ENCODE data around the gene EIF4EBP3. TPM values are rescaled to one million over a fixed set of nuclear protein-coding genes. Genes with fewer than 3 reads are reported as not detected.

EIF4EBP3 gene
- total RNA-seq, 6 experiments from 2014 or later, result 1.8 to 4.0 (median 2.9) TPM

DNA sequence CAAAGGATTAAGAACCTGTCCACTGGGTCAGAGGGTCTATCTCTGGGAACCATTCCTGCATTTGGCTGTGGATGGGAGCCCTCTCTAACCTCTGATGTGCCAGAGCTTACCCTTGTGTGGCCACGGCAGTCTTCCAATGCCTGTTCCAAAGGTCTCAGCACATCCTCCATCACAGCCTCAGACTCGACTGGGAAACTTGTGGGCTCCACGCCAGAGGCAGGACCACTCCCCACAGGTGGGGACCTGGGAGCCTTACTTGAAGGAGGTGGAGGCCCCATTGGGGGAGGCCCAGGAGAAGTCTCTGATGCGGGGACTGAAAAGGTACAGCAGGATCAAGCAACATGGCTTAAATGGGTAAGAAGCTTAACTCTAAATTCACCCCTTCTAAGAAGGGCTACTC lies 4.4 kb downstream of the EIF4EBP3 start:
- no peak overlapping the region for H3K4me3 Mint-ChIP-seq
- H3K27ac Mint-ChIP-seq, result no peak overlapping the region
- TF ChIP-seq, protein P1, sequence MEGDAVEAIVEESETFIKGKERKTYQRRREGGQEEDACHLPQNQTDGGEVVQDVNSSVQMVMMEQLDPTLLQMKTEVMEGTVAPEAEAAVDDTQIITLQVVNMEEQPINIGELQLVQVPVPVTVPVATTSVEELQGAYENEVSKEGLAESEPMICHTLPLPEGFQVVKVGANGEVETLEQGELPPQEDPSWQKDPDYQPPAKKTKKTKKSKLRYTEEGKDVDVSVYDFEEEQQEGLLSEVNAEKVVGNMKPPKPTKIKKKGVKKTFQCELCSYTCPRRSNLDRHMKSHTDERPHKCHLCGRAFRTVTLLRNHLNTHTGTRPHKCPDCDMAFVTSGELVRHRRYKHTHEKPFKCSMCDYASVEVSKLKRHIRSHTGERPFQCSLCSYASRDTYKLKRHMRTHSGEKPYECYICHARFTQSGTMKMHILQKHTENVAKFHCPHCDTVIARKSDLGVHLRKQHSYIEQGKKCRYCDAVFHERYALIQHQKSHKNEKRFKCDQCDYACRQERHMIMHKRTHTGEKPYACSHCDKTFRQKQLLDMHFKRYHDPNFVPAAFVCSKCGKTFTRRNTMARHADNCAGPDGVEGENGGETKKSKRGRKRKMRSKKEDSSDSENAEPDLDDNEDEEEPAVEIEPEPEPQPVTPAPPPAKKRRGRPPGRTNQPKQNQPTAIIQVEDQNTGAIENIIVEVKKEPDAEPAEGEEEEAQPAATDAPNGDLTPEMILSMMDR (IDR thresholded peaks at IDR 0.05), result no peak
- no peak for DNase-seq
- peaks cover 75% of the 10 kb centered on the region for H3K4me1 Mint-ChIP-seq (ENCODE audit: low read depth)
- peaks cover 55% of the 10 kb centered on the region for H3K36me3 Mint-ChIP-seq (ENCODE audit: low read depth)
- no peaks in the 10 kb centered on the region for H3K9me3 Mint-ChIP-seq
- peaks cover 16% of the 10 kb centered on the region for H3K27me3 Mint-ChIP-seq (ENCODE audit: insufficient read depth)

DNA sequence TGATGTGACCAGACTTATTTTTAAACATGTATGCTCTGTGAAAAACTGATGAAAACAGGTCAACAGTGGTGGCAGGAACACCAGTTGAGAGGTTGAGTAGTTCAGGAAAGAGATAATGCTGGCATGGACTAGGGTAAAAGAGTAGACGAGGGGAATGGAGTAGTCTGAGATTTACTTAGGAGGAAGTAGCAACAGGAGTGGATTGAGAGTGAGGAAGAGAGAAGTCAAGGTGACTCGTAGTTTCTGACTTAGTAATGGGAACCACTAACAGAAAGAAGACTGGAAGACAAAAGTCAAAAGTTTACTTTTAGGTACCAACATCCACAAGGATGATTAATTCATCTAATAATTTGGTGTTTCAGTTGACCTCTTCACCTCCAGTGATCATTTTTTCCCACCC lies 6.2 kb downstream of the EIF4EBP3 start:
- H3K9me3 Mint-ChIP-seq, result no peaks in the 10 kb centered on the region
- H3K4me3 Mint-ChIP-seq, result peak overlapping the region; percentile 95
- peak overlapping the region; percentile 73 for H3K27ac Mint-ChIP-seq
- H3K36me3 Mint-ChIP-seq (ENCODE audit: low read depth), result peaks cover 60% of the 10 kb centered on the region
- peaks cover 4% of the 10 kb centered on the region for H3K27me3 Mint-ChIP-seq (ENCODE audit: insufficient read depth)
- H3K4me1 Mint-ChIP-seq (ENCODE audit: low read depth), result peaks cover 66% of the 10 kb centered on the region
- TF ChIP-seq, protein P1 (IDR thresholded peaks at IDR 0.05), result no peak
- DNase-seq, result no peak

DNA sequence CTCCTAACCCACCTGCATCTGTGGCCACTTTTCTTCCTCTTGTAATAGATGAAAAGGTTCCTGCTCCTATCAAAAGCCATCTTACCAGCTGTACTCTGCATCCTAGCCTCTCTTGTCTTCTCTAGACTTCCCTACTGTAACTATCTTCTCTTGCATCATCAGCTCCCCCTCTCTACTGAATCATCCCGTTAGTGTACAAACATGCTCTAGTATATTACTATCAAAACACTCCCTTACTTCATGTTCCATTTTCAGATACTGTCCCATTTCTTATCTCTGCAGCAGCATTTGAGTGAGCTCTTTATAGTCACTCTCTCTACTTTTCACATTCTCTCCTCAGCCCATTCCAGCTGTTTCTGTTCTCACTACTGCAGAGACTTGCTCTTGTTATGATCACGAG lies 7.0 kb downstream of the EIF4EBP3 start:
- TF ChIP-seq, protein P1 (IDR thresholded peaks at IDR 0.05), result no peak
- H3K27ac Mint-ChIP-seq, result peak overlapping the region; percentile 73
- peak overlapping the region; percentile 95 for H3K4me3 Mint-ChIP-seq
- peaks cover 55% of the 10 kb centered on the region for H3K36me3 Mint-ChIP-seq (ENCODE audit: low read depth)
- DNase-seq, result peak; percentile 66
- H3K27me3 Mint-ChIP-seq (ENCODE audit: insufficient read depth), result peaks cover 2% of the 10 kb centered on the region; the same call in 1 of the 2 replicates
- peaks cover 58% of the 10 kb centered on the region for H3K4me1 Mint-ChIP-seq (ENCODE audit: low read depth)
- H3K9me3 Mint-ChIP-seq, result no peaks in the 10 kb centered on the region

DNA sequence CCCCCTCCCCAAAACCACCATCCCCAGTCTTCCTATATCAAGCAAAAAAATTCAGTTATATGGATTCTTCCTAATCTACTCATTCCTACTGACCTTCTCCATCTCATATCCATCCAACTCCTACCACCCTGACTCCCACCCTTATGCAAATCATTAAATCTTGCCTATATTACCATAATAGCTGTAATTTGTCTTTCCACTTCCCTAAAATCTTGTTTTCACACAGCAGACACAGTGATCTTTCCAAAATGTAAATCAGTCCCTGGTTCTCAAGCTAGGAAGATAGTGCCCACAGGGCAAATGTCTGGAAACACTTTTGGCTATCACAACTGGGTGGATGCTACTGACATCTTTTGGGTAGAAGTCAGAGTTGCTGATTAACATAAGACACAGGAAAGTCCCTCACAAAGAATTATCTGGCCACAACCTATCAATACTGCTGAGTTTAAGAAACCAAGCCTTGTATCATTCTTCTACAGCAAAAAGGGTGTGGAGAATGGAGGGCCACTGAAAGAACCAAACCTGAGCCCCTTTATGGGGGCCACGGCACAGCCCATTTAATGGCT lies 8.4 kb downstream of the EIF4EBP3 start:
- Mint-ChIP-seq H3K36me3 (ENCODE audit: low read depth) (peaks cover 44% of the 10 kb centered on the region), H3K4me3 (peak overlapping the region; percentile 95), H3K4me1 (ENCODE audit: low read depth) (peaks cover 50% of the 10 kb centered on the region), H3K9me3 (no peaks in the 10 kb centered on the region), H3K27me3 (ENCODE audit: insufficient read depth) (peaks cover 2% of the 10 kb centered on the region; the same call in 1 of the 2 replicates), H3K27ac (peak overlapping the region; percentile 86)
- DNase-seq, result no peak
- TF ChIP-seq, protein P1 (IDR thresholded peaks at IDR 0.05), result no peak

DNA sequence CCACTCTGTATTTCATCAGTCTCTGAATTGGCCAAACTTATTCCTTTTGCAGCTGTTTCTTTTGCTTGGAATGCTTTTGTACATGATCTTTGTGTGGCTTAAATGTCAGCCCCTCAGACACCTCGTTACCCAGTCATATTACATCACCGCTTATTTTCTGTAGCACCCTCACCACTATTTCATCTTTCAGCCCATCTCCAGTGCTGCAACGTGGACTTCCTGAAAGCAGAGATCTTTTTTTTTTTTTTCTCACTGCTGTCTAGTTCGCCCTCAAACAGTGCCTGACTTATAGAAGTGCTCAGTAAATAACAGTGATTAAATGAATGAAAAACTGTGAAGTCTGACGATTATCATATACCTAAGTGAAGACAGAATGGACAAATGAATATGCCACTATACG lies 9.0 kb downstream of the EIF4EBP3 start:
- Mint-ChIP-seq H3K4me1 (ENCODE audit: low read depth) (peaks cover 50% of the 10 kb centered on the region), H3K27me3 (ENCODE audit: insufficient read depth) (peaks cover 2% of the 10 kb centered on the region; the same call in 1 of the 2 replicates), H3K27ac (peak overlapping the region; percentile 86), H3K4me3 (peak overlapping the region; percentile 95), H3K9me3 (no peaks in the 10 kb centered on the region), H3K36me3 (ENCODE audit: low read depth) (peaks cover 38% of the 10 kb centered on the region)
- no peak for DNase-seq
- TF ChIP-seq, protein P1 (IDR thresholded peaks at IDR 0.05), result no peak
